ENCODE data around the gene MTARC2. TPM values are rescaled to one million over a fixed set of nuclear protein-coding genes. Genes with fewer than 3 reads are reported as not detected.

Gene MTARC2
- total RNA-seq, 1 donor from 2014 or later = not detected

- Mint-ChIP-seq H3K4me3 (no peak overlapping the region), H3K27ac (no peak overlapping the region), H3K27me3 (peaks cover 2% of the 10 kb centered on the region), H3K36me3 (ENCODE audit: low read depth) (no peaks in the 10 kb centered on the region), H3K4me1 (no peaks in the 10 kb centered on the region), H3K9me3 (no peaks in the 10 kb centered on the region)
- intact Hi-C loops (cut with micrococcal nuclease) = no loop called here
- DNase-seq = no peak
These were observed 19.4 kb downstream of the MTARC2 start for GRCh38 chr1:220767312-220768125.

- Mint-ChIP-seq H3K9me3 (no peaks in the 10 kb centered on the region), H3K36me3 (ENCODE audit: low read depth) (no peaks in the 10 kb centered on the region), H3K27me3 (peaks cover 2% of the 10 kb centered on the region), H3K4me3 (no peak overlapping the region), H3K27ac (no peak overlapping the region), H3K4me1 (no peaks in the 10 kb centered on the region)
- no peak for DNase-seq
- intact Hi-C loops (cut with micrococcal nuclease) = no loop called here
These were observed 20.0 kb downstream of the MTARC2 start for GRCh38 chr1:220768126-220768601.

- H3K27me3 Mint-ChIP-seq = peaks cover 2% of the 10 kb centered on the region
- intact Hi-C loops (cut with micrococcal nuclease) = no loop called here
- no peaks in the 10 kb centered on the region for H3K9me3 Mint-ChIP-seq
- no peaks in the 10 kb centered on the region for H3K4me1 Mint-ChIP-seq
- no peak overlapping the region for H3K4me3 Mint-ChIP-seq
- H3K27ac Mint-ChIP-seq = no peak overlapping the region
- DNase-seq = no peak
- no peaks in the 10 kb centered on the region for H3K36me3 Mint-ChIP-seq (ENCODE audit: low read depth)
These were observed 21.1 kb downstream of the MTARC2 start for GRCh38 chr1:220769205-220769604.

- Mint-ChIP-seq H3K9me3 (no peaks in the 10 kb centered on the region), H3K36me3 (ENCODE audit: low read depth) (no peaks in the 10 kb centered on the region), H3K4me1 (no peaks in the 10 kb centered on the region), H3K4me3 (no peak overlapping the region), H3K27me3 (peaks cover 3% of the 10 kb centered on the region), H3K27ac (no peak overlapping the region)
- DNase-seq = no peak
- intact Hi-C loops (cut with micrococcal nuclease) = no loop called here
These were observed 22.3 kb downstream of the MTARC2 start for GRCh38 chr1:220770245-220770913.

GRCh38 chr1:220772846-220773245 lies 24.7 kb downstream of the MTARC2 start:
- DNase-seq = no peak
- no peak overlapping the region for H3K4me3 Mint-ChIP-seq
- intact Hi-C loops (cut with micrococcal nuclease) = no loop called here
- peaks cover 3% of the 10 kb centered on the region for H3K27me3 Mint-ChIP-seq
- H3K9me3 Mint-ChIP-seq = no peaks in the 10 kb centered on the region
- H3K27ac Mint-ChIP-seq = no peak overlapping the region
- H3K4me1 Mint-ChIP-seq = no peaks in the 10 kb centered on the region
- H3K36me3 Mint-ChIP-seq (ENCODE audit: low read depth) = no peaks in the 10 kb centered on the region

GRCh38 chr1:220775240-220775853 lies 27.2 kb downstream of the MTARC2 start:
- Mint-ChIP-seq H3K9me3 (no peaks in the 10 kb centered on the region), H3K27ac (no peak overlapping the region)

GRCh38 chr1:220776254-220776653 lies 28.1 kb downstream of the MTARC2 start:
- no peak for DNase-seq
- intact Hi-C loops (cut with micrococcal nuclease) = loop anchor here (1.0 to 5.0 kb wide), 2 partner anchors 86 to 589 kb away; partner anchors contain the start of gene C1orf115
- no peak overlapping the region for H3K27ac Mint-ChIP-seq
- H3K36me3 Mint-ChIP-seq (ENCODE audit: low read depth) = no peaks in the 10 kb centered on the region
- H3K27me3 Mint-ChIP-seq = peaks cover 3% of the 10 kb centered on the region
- no peak overlapping the region for H3K4me3 Mint-ChIP-seq
- H3K9me3 Mint-ChIP-seq = no peaks in the 10 kb centered on the region
- H3K4me1 Mint-ChIP-seq = no peaks in the 10 kb centered on the region

More at GRCh38 chr1:220775240-220775853, 27.2 kb downstream of the MTARC2 start:
- peaks cover 3% of the 10 kb centered on the region for H3K27me3 Mint-ChIP-seq
- intact Hi-C loops (cut with micrococcal nuclease) = loop anchor here (5.0 kb wide), 1 partner anchor 588 kb away; no protein-coding TSS in a partner anchor
- H3K4me3 Mint-ChIP-seq = no peak overlapping the region
- peak; percentile 78 for DNase-seq
- H3K4me1 Mint-ChIP-seq = no peaks in the 10 kb centered on the region
- no peaks in the 10 kb centered on the region for H3K36me3 Mint-ChIP-seq (ENCODE audit: low read depth)

- intact Hi-C loops (cut with micrococcal nuclease) = loop anchor here (1.0 to 5.0 kb wide), 2 partner anchors 87 to 590 kb away; partner anchors contain the start of gene C1orf115
- peak; percentile 88 for DNase-seq
- no peaks in the 10 kb centered on the region for H3K4me1 Mint-ChIP-seq
- no peaks in the 10 kb centered on the region for H3K9me3 Mint-ChIP-seq
- no peak overlapping the region for H3K4me3 Mint-ChIP-seq
- H3K27ac Mint-ChIP-seq = no peak overlapping the region
- peaks cover 5% of the 10 kb centered on the region for H3K27me3 Mint-ChIP-seq
- H3K36me3 Mint-ChIP-seq (ENCODE audit: low read depth) = no peaks in the 10 kb centered on the region
These were observed 28.7 kb downstream of the MTARC2 start for GRCh38 chr1:220776720-220777326.

- Mint-ChIP-seq H3K27ac (no peak overlapping the region), H3K9me3 (no peaks in the 10 kb centered on the region), H3K4me1 (no peaks in the 10 kb centered on the region), H3K36me3 (ENCODE audit: low read depth) (no peaks in the 10 kb centered on the region), H3K27me3 (peaks cover 51% of the 10 kb centered on the region), H3K4me3 (no peak overlapping the region)
- no peak for DNase-seq
- intact Hi-C loops (cut with micrococcal nuclease) = no loop called here
These were observed 35.3 kb downstream of the MTARC2 start for GRCh38 chr1:220783453-220783852.

- no peak for DNase-seq
- Mint-ChIP-seq H3K4me3 (no peak overlapping the region), H3K36me3 (ENCODE audit: low read depth) (no peaks in the 10 kb centered on the region), H3K4me1 (no peaks in the 10 kb centered on the region), H3K27me3 (peaks cover 58% of the 10 kb centered on the region), H3K9me3 (no peaks in the 10 kb centered on the region), H3K27ac (no peak overlapping the region)
- intact Hi-C loops (cut with micrococcal nuclease) = no loop called here
These were observed 36.6 kb downstream of the MTARC2 start for GRCh38 chr1:220784751-220785150.

- Mint-ChIP-seq H3K4me3 (no peak overlapping the region), H3K27ac (peak overlapping the region; percentile 1), H3K4me1 (no peaks in the 10 kb centered on the region), H3K36me3 (ENCODE audit: low read depth) (no peaks in the 10 kb centered on the region), H3K27me3 (peaks cover 59% of the 10 kb centered on the region), H3K9me3 (no peaks in the 10 kb centered on the region)
- no peak for DNase-seq
- intact Hi-C loops (cut with micrococcal nuclease) = no loop called here
These were observed 37.3 kb downstream of the MTARC2 start for GRCh38 chr1:220785166-220786056.

- Mint-ChIP-seq H3K27ac (no peak overlapping the region), H3K9me3 (no peaks in the 10 kb centered on the region), H3K4me1 (no peaks in the 10 kb centered on the region), H3K4me3 (no peak overlapping the region), H3K27me3 (peaks cover 61% of the 10 kb centered on the region), H3K36me3 (ENCODE audit: low read depth) (no peaks in the 10 kb centered on the region)
- intact Hi-C loops (cut with micrococcal nuclease) = no loop called here
- DNase-seq = no peak
These were observed 37.9 kb downstream of the MTARC2 start for GRCh38 chr1:220786057-220786336.

Data from activated CD4-positive, alpha-beta T cell treated with anti-CD3 and anti-CD28 coated beads, Interleukin-2, amount 10 ng/mL, durations not matched to agents 24 days and 14 days (primary cell).